GM20000 (cell line): ENCODE measurements around the gene CIPC.

Source experiments
- DNase-seq: peaks from one replicate; pipeline ENCODE4 v3.0.0; 2012; ENCODE audit warnings: low spot score
- TF ChIP-seq, protein P1 (sequence below): IDR thresholded peaks from 2 replicates; pipeline ENCODE4 v1.5.1; 2012; ENCODE audit warnings: mild to moderate bottlenecking, control low read depth; ENCODE audit errors: extremely low read depth, missing control alignments

The CIPC gene

DNA sequence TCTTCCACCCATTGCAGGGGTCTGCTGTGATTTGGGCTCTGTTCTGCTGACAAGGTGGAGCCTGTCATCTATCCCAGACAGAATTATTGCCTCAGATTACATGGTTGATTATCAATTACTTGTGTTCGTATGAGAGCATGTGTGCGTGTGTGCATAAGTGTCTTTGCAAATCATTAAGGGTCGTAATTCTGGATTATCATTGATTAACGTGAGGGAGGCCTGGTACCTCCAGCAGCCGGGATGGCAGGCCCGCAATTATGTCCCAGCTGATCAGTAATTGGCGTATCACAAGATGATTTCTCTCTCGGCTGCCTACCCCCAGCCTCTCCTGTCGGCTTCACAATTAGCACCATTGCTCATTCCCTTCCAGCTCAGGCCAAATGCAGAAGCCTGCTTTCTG lies 39.9 kb upstream of the CIPC start:
- TF ChIP-seq, protein P1, sequence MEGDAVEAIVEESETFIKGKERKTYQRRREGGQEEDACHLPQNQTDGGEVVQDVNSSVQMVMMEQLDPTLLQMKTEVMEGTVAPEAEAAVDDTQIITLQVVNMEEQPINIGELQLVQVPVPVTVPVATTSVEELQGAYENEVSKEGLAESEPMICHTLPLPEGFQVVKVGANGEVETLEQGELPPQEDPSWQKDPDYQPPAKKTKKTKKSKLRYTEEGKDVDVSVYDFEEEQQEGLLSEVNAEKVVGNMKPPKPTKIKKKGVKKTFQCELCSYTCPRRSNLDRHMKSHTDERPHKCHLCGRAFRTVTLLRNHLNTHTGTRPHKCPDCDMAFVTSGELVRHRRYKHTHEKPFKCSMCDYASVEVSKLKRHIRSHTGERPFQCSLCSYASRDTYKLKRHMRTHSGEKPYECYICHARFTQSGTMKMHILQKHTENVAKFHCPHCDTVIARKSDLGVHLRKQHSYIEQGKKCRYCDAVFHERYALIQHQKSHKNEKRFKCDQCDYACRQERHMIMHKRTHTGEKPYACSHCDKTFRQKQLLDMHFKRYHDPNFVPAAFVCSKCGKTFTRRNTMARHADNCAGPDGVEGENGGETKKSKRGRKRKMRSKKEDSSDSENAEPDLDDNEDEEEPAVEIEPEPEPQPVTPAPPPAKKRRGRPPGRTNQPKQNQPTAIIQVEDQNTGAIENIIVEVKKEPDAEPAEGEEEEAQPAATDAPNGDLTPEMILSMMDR, result no peak

GRCh38 chr14:77058785-77059184 lies 39.3 kb upstream of the CIPC start:
- TF ChIP-seq, protein P1, result no peak
- DNase-seq, result no peak

More for the DNA sequence above, 39.9 kb upstream of the CIPC start:
- no peak for DNase-seq

DNA sequence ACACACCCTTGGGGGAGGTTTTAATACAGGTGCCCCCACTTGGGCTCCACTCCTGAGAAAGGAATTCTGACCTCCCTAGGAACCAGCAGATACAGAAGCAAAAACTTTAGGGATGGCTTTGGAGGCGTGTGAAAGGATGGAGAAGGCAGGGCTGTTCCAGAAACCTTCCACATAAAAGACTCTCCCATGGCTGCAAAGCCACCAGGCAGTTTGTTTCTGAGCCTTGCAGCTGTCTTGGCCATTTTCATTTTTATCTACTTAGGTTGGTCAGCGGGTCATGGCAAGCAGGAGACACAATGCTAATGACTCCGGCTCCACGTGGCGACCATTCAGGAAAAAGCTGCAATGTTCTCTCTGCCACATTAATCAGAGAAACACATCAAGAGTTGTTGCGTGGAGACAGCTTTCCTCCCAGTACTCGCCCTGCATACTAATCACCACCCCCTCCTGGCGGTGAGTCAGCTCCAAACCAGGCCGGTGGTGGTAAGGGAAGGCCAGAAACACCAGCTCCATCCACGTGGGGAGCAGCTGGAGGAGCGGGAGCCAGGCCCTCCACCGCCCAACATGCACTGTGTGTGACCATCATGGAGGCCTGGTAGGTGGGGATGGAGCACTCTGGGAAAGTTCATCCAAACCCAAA lies 38.7 kb upstream of the CIPC start:
- DNase-seq, result no peak
- TF ChIP-seq, protein P1, result peak; percentile 0

DNA sequence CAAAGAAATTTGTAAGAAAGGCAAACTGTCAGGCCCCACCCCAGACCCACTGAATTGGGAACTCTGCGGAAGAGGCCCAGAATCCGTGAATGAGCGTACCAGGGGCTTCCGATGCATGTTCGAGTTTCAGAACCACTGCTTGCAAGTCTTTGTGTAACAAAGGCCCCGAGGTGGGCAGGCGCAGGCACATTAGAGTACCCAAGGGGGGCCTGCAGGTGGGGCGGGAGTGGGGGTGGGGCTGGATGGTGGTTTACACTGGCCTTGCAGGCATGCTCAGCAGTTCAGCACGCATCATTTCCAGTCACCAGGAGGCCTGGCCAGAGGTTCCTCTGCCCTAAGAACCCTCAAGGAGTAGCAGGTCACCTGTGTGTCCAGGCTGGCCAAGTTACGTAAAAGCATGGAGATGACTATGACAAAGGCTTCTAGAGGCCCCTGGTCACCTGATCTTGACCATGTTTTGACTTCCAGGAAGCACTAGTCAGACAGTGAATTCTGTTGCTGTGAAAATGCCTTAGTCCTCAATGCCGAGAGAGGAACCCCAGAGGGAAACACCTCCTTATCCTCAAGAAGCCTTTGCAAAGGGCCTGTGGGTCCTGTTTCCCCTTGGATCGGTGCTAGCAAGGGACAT lies 36.3 kb upstream of the CIPC start:
- DNase-seq, result no peak
- TF ChIP-seq, protein P1, result no peak

DNA sequence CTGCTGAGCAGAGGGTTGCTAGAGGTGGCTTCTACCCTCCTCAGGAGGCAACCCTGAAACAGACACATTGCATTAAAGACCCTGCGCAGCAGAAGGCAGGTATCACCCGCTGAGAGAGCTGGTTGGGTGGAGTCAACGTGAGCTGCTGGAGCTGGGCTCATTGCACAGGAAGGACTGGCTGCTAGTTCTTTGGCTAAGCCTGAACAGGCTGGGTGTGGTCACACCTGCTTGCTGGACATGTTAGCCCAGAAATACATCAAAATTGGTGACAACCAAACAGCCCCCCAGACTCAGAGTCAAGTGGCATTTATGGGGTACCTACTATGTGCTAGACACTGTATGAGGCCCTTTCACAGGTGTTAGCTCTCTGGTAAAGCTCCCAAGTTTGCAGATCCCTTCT lies 35.8 kb upstream of the CIPC start:
- TF ChIP-seq, protein P1, result no peak
- DNase-seq, result no peak

GRCh38 chr14:77063571-77064171 lies 34.4 kb upstream of the CIPC start:
- TF ChIP-seq, protein P1, result no peak
- DNase-seq, result no peak

DNA sequence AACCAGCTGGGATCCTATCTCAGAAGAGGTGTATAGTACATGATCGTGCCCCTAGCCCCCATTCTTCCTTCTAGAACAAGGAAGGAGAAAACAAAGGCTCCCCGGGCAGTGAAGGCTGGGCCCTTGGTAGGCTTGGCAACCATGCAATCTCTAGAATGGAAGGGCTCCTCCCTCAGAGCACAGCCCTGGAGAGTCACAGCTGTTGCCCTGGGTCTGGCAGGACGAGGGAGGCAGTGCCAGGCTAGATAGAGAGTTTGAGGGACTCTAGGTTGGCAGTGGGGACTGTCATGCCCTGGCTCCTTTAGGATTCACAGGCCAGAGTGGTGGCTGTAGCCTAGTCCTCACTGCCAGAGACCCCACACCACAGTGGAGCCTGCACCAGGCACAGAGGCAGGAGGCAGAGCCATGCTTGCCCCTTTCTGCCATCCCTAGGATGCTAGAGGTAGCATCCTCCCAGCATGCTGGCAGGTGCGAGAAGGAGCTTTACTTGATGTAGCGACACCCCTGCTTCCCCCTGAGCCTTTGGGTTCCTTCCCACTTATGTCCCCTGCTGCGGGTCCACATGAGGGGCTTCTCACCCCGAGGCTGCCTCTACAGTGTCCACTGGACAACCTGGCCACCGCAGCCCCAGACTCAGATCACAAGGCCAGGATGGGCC lies 33.4 kb upstream of the CIPC start:
- TF ChIP-seq, protein P1, result no peak
- no peak for DNase-seq
